KOPT-K1 (cell line): ENCODE measurements around the gene HNRNPA0.
"Not testable (repeated sequence)": the region's sequence is repeated elsewhere in the genome, so short reads cannot be mapped to it uniquely, and the experiment has no call there.

ENCODE experiments used
- H3K27ac ChIP-seq: fragments of 200-600 bp; sonication (generic); 2 replicates; pipeline ENCODE4 v1.5.1; 2016; ENCODE audit warnings: antibody characterized with exemption, mild to moderate bottlenecking, low read depth, low read length; ENCODE audit not compliant: poor library complexity, severe bottlenecking
- H3K36me3 ChIP-seq: fragments of 200-600 bp; sonication (generic); 2 replicates; pipeline ENCODE4 v1.5.1; 2017; ENCODE audit warnings: antibody characterized with exemption, mild to moderate bottlenecking, low read length, moderate library complexity; ENCODE audit not compliant: insufficient read depth
- H3K9me3 ChIP-seq: fragments of 200-600 bp; sonication (generic); 2 replicates; pipeline ENCODE4 v1.5.1; 2017; ENCODE audit warnings: antibody characterized with exemption, low read length, mild to moderate bottlenecking; ENCODE audit not compliant: insufficient read depth, poor library complexity, severe bottlenecking

The HNRNPA0 gene

GRCh38 chr5:137754188-137754960 lies at the start of gene HNRNPA0:
HNRNPA0 (minus strand) TSS chr5:137754363; CDS start chr5:137754066, 297 bp downstream.
- Histone ChIP-seq H3K27ac (peak within 1 kb of the TSS; percentile 96), H3K36me3 (peaks cover 44% of the 10 kb centered on the region), H3K9me3 (no peaks in the 10 kb centered on the region)

GRCh38 chr5:137802282-137803210 lies 48.4 kb upstream of the HNRNPA0 start:
- Histone ChIP-seq H3K9me3 (no peaks in the 10 kb centered on the region), H3K27ac (no peak overlapping the region), H3K36me3 (no peaks in the 10 kb centered on the region)

DNA sequence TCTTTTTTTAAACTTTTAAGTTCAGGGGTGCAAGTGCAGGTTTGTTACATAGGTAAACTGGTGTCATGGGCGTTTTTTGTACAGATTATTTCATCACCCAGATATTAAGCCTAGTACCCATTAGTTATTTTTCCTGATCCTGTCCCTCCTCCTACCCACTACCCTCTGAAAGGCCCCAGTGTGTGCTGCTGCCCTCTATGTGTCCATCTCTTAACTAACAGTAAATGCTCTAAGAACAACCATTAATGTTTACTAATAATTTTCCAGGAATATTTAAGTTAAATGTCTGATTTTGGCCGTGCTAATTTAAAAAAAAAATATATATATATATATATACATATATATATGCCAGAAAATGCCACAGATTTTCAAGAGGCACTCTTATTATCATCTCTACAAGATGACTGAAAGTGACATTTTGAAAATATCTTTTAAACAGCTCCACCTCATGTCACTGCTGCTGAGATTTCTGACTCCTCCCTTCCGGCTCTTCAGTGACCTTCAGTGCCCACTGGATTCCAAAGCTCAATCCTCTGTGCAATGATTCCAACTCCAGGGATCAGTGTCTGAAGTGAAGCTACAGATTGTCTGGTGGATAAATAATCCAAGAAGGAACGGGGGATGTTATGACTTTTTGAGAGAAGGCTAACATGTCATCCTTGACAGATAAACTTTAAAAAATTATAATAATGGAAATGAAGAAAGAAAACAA lies 46.7 kb upstream of the HNRNPA0 start:
- H3K9me3 ChIP-seq: no peaks in the 10 kb centered on the region
- H3K27ac ChIP-seq: no peak overlapping the region
- no peaks in the 10 kb centered on the region for H3K36me3 ChIP-seq

DNA sequence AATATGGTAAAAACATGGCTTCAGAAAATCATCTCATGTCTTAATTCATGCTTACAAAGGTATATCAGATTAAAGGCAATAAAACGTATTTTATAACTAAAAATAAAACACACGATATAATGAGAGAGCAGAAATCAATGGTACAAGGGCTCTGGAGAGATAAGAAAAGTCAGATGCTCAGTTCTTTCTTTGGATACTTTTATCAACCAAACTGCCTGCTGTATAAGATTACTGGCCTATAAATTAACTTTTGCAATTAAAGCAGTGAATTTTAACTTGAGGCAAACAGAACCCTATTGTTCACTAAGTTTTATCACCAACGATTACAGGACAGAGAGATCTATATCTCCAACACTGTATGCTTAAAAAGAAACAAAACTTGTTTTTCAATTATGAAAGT lies 42.1 kb upstream of the HNRNPA0 start:
- H3K9me3 ChIP-seq: no peaks in the 10 kb centered on the region
- H3K27ac ChIP-seq: no peak overlapping the region
- no peaks in the 10 kb centered on the region for H3K36me3 ChIP-seq

GRCh38 chr5:137794863-137795262 lies 40.7 kb upstream of the HNRNPA0 start:
- Histone ChIP-seq H3K27ac (no peak overlapping the region), H3K9me3 (no peaks in the 10 kb centered on the region), H3K36me3 (no peaks in the 10 kb centered on the region)

GRCh38 chr5:137792303-137792702 lies 38.1 kb upstream of the HNRNPA0 start:
- Histone ChIP-seq H3K36me3 (no peaks in the 10 kb centered on the region), H3K27ac (no peak overlapping the region), H3K9me3 (no peaks in the 10 kb centered on the region)

GRCh38 chr5:137791799-137792198 lies 37.6 kb upstream of the HNRNPA0 start:
- Histone ChIP-seq H3K36me3 (no peaks in the 10 kb centered on the region), H3K27ac (no peak overlapping the region)

DNA sequence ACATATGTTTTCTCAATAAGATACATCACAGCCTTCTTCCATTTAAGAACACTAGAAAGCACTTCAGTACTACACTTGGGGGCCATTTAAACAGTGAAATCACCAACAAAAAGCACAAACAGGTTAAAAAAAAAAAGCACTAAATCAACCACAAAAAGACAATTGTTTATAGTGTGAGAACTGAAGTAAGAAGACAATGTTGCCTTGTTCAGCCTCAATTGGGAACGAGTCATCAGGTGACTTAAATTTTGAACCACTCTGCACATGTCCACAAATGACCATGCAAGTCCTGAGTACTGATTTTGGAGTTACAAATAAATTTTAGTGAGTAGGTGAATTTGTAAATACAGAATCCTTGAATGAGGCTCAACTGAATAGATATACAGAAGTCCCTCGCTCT lies 37.2 kb upstream of the HNRNPA0 start:
- no peaks in the 10 kb centered on the region for H3K9me3 ChIP-seq
- no peak overlapping the region for H3K27ac ChIP-seq
- no peaks in the 10 kb centered on the region for H3K36me3 ChIP-seq

More at GRCh38 chr5:137791799-137792198, 37.6 kb upstream of the HNRNPA0 start:
- no peaks in the 10 kb centered on the region for H3K9me3 ChIP-seq

DNA sequence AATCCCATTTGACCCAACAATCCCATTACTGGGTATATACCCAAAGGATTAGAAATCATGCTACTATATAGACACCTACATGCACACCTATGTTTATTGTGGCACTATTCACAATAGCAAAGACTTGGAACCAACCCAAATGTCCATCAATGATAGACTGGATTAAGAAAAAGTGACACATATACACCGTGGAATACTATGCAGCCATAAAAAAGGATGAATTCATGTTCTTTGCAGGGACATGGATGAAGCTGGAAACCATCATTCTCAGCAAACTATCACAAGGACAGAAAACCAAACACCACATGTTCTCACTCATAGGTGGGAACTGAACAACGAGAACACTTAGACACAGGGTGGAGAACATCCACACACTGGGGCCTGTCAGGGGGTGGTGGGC lies 34.4 kb upstream of the HNRNPA0 start:
- H3K36me3 ChIP-seq, H3K27ac ChIP-seq, H3K9me3 ChIP-seq: not testable (repeated sequence)

- Histone ChIP-seq H3K9me3 (no peaks in the 10 kb centered on the region), H3K27ac (no peak overlapping the region), H3K36me3 (no peaks in the 10 kb centered on the region)
Observed at GRCh38 chr5:137782984-137783536, 28.9 kb upstream of the HNRNPA0 start.

GRCh38 chr5:137782055-137782454 lies 27.9 kb upstream of the HNRNPA0 start:
- Histone ChIP-seq H3K36me3 (no peaks in the 10 kb centered on the region), H3K9me3 (no peaks in the 10 kb centered on the region), H3K27ac (no peak overlapping the region)

GRCh38 chr5:137778772-137779564 lies 24.8 kb upstream of the HNRNPA0 start:
- no peak overlapping the region for H3K27ac ChIP-seq
- H3K9me3 ChIP-seq: no peaks in the 10 kb centered on the region
- no peaks in the 10 kb centered on the region for H3K36me3 ChIP-seq

GRCh38 chr5:137767937-137768336 lies 13.8 kb upstream of the HNRNPA0 start:
- H3K9me3 ChIP-seq: peaks cover 21% of the 10 kb centered on the region
- H3K27ac ChIP-seq, H3K36me3 ChIP-seq: not testable (repeated sequence)

DNA sequence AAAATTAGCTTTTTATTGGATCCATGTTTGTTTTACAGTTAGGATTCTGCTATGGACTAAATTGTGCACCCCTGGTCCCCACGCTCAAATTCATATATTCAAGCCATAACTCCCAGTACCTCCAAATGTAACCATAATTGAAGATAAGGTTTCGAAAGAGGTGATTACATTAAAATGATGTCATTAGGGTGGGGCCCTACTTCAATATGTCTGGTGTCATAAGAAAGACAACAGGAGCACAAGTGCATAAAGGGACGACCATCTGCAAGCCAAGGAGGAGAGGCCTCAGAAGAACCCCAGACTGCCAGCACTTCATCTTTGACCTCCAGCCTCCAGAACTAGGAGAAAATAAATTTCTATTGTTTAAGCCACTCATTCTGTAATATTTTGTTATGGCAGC lies 7.4 kb upstream of the HNRNPA0 start:
- no peaks in the 10 kb centered on the region for H3K36me3 ChIP-seq
- H3K9me3 ChIP-seq: no peaks in the 10 kb centered on the region
- no peak overlapping the region for H3K27ac ChIP-seq
